ENCODE measurements around the gene MDP1. TPM values are rescaled to one million over a fixed set of nuclear protein-coding genes. Genes with fewer than 3 reads are reported as not detected.
"Not testable (repeated sequence)": the region's sequence is repeated elsewhere in the genome, so short reads cannot be mapped to it uniquely, and the experiment has no call there.

MDP1 gene
- polyA plus RNA-seq, 1 donor from 2014 or later = 33.5 TPM

GRCh38 chr14:24228902-24229301 is 13.0 kb upstream of the MDP1 start:
- Mint-ChIP-seq H3K27ac (peak overlapping the region in 1 of 3 donors; percentile 63), H3K36me3 (no peaks in the 10 kb centered on the region), H3K27me3 (no peaks in the 10 kb centered on the region), H3K4me1 (peaks cover 17 to 30% (median 29%) of the 10 kb centered on the region in 3 donors), H3K4me3 (peak overlapping the region in 1 of 4 donors; percentile 45), H3K9me3 (no peaks in the 10 kb centered on the region)

GRCh38 chr14:24226473-24226872 is 10.6 kb upstream of the MDP1 start:
- no peaks in the 10 kb centered on the region for H3K27me3 Mint-ChIP-seq
- H3K9me3 Mint-ChIP-seq = no peaks in the 10 kb centered on the region
- H3K4me1 Mint-ChIP-seq = peaks cover 5 to 22% (median 18%) of the 10 kb centered on the region in 3 donors
- peak overlapping the region in 1 of 3 donors; percentile 32 for H3K27ac Mint-ChIP-seq
- H3K4me3 Mint-ChIP-seq = peak overlapping the region in 1 of 4 donors; percentile 45
- no peaks in the 10 kb centered on the region for H3K36me3 Mint-ChIP-seq

DNA sequence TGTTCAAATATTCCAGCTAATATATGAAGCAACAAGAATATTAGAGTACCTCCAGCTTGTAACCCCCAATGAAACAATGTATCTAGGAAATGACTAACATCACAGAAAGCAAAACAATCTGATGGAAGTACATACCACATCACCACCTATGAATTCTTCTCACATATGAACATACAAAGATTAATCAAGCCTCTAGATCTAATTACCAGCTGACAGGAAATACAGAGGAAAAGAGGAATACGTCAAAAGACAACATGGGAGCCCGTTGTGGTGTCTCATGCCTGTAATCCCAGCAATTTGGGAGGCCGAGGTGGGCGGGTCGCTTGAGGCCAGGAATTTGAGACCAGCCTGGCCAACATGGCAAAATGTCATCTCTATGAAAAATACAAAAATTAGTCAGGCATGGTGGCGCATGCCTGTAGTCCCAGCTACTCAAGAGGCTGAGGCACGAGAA is 8.8 kb upstream of the MDP1 start:
- Mint-ChIP-seq H3K4me3 (peak overlapping the region in 1 of 4 donors; percentile 37), H3K4me1 (peaks cover under 1 to 17% (median 13%) of the 10 kb centered on the region in 3 donors), H3K36me3 (peaks cover 1% of the 10 kb centered on the region), H3K9me3 (no peaks in the 10 kb centered on the region), H3K27ac (no peak overlapping the region), H3K27me3 (no peaks in the 10 kb centered on the region)

DNA sequence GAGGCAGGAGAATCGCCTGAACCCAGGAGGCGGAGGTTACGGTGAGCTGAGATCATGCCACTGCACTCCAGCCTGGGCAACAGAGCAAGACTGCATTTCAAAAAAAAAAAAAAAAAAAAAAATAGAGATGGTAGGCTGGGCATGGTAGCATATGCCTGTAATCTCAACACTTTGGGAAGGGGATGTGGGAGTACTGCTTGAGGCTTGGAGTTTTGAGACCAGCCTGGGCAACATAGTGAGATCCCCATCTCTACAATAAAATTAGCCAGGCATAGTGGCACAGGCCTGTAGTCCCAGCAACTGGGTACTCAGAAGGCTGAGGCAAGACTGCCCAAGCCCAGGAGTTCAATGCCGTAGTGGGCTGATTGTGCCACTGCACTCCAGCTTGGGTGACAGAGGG is 7.1 kb upstream of the MDP1 start:
- not testable (repeated sequence) for H3K4me3 Mint-ChIP-seq, H3K36me3 Mint-ChIP-seq, H3K27ac Mint-ChIP-seq, H3K9me3 Mint-ChIP-seq, H3K27me3 Mint-ChIP-seq
- H3K4me1 Mint-ChIP-seq = peaks cover 4 to 18% (median 15%) of the 10 kb centered on the region in 3 donors

DNA sequence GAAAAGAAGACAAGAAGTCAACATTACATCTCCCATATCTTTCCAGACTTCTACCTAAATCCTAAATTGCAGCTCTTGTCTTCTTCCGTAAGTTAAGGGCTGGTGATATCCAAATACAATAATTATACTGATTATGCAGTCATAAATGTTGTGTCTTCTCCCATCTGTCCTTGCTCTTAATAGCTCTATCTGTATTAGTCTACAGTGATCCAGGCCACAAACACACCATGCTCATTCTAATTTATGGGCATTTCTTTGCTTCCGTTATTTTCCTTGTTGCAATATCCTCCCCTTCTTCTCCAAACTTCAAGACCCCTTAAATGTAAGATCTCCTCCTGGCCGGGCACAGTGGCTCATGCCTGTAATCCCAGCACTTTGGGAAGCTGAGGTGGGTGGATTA is 3.7 kb upstream of the MDP1 start:
- no peak overlapping the region for H3K27ac Mint-ChIP-seq
- no peaks in the 10 kb centered on the region for H3K9me3 Mint-ChIP-seq

GRCh38 chr14:24219080-24219479 is 3.2 kb upstream of the MDP1 start:
- Mint-ChIP-seq H3K27me3 (no peaks in the 10 kb centered on the region), H3K4me3 (no peak overlapping the region), H3K9me3 (no peaks in the 10 kb centered on the region), H3K27ac (no peak overlapping the region), H3K36me3 (peaks cover 1% of the 10 kb centered on the region), H3K4me1 (peaks cover 13 to 16% (median 16%) of the 10 kb centered on the region in 3 donors)

More for the DNA sequence above, 3.7 kb upstream of the MDP1 start:
- H3K4me3 Mint-ChIP-seq = no peak overlapping the region
- peaks cover 12 to 14% (median 13%) of the 10 kb centered on the region in 3 donors for H3K4me1 Mint-ChIP-seq
- no peaks in the 10 kb centered on the region for H3K27me3 Mint-ChIP-seq
- peaks cover 1% of the 10 kb centered on the region for H3K36me3 Mint-ChIP-seq

- H3K36me3 Mint-ChIP-seq, H3K27me3 Mint-ChIP-seq, H3K9me3 Mint-ChIP-seq, H3K4me3 Mint-ChIP-seq: not testable (repeated sequence)
- Mint-ChIP-seq H3K27ac (peak overlapping the region in 1 of 3 donors; percentile 89), H3K4me1 (peaks cover 19 to 32% (median 25%) of the 10 kb centered on the region in 3 donors)
Measured at GRCh38 chr14:24216876-24217275, 1.0 kb upstream of the MDP1 start.

DNA sequence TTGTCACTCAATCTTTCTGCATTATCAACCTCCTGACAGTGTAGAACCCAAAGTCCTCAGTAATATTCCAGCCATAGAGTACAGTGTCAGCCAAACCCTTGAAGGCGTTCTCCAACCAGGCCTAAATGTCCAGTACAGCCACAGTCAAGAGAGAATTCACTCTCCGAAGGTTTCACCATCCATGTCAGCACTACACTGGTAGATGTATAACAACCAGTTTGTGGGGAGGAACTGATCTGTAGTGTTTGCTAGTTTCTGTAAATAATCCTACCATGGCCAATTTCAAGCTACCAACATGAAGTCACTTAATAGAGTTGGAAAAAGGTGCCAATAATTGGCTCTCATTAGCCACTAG is 456 bp upstream of the MDP1 start:
- H3K27me3 Mint-ChIP-seq = no peaks in the 10 kb centered on the region
- H3K9me3 Mint-ChIP-seq = no peaks in the 10 kb centered on the region
- peak overlapping the region in 3 of 4 donors; percentile 92 to 98 (median 92) for H3K4me3 Mint-ChIP-seq
- H3K27ac Mint-ChIP-seq = peak overlapping the region in 2 of 3 donors; percentile 89 to 94
- peaks cover 1% of the 10 kb centered on the region for H3K36me3 Mint-ChIP-seq
- peaks cover 25 to 37% (median 30%) of the 10 kb centered on the region in 3 donors for H3K4me1 Mint-ChIP-seq

DNA sequence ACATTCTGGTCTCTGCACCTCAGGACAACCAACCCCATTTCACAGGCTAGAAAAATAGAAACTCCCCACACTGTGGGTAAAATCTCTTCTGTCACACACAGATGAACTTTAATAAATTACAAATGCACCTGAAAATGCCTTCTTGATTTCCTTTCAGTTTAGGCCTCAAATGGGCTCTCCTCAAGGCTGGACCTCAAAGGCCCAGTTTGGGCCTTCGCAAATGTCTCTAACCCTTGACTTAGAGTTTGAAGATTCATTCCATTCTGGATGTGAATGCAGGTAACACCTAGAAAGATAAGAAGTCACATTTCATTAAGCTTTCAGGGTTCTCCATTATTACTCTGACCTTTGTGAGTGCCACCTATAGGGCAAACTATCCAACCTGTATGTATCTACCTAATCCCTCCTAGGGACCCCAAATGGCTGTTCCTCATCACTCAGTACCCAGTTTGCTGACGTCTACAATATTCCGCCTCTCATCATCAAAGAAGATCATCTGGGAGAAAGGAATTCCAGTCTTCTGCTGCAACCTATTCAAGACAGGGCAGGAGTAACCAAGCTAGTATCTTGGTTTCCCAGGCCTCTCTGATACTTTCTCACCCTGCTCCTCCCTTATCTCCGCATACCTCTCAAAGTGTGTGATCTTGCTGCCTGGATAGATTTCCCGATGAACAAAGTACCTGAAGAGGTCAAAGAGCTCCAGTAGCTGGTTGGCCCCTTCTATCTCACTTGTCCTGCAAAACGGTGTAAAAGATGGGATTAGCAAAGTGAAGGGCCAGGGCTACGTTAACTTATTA is 1.8 kb downstream of the MDP1 start:
- no peaks in the 10 kb centered on the region for H3K27me3 Mint-ChIP-seq
- no peaks in the 10 kb centered on the region for H3K9me3 Mint-ChIP-seq
- H3K4me3 Mint-ChIP-seq = peak overlapping the region; percentile 88 to 99 (median 98)
- H3K27ac Mint-ChIP-seq = peak overlapping the region; percentile 89 to 100 (median 99)
- no peaks in the 10 kb centered on the region for H3K36me3 Mint-ChIP-seq
- peaks cover 20 to 35% (median 34%) of the 10 kb centered on the region in 3 donors for H3K4me1 Mint-ChIP-seq

DNA sequence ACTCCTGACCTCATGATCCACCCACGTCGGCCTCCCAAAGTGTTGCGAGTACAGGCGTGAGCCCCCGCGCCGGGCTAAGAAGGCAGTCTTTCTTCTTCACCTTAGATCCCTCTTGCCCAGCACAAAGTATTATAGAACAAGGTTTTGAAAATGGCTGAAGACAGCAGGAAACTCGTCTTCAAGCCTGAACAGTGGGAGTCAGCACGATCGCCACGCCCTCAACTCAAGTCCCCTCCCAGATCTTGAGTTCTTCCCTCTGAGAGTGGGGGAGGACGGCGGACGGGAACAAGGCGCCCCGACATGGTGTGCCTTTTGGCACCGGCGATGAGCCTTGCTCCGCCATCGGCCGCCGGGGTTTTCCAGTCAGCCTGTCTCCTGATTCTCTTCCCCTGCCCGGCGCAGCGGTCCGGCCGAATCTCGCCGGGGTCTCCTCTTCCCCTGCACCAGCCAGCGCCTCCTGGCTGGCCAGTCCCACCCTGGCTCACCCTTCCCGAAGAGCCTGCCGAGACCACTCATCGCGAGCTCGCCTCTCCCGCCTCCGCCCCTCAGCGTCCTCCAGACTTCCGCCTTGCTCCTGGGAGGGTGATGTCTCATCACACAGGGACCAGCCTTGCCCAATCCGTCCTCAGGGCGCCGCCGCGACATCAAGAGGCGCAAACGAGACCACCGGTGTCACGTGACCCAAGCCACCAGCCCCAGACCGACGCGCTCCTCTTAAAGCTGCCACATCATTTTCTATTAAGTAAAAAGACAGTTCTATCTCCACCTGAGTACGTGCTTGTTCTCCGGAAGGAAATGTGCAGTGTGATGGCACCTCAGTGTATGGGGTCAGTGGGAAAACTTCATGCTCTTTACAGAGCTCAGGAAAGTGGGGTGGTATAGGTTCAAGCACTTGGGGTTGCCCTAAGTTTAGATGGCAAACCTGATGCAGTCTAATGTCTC is 2.7 kb downstream of the MDP1 start, which contains the start of gene CHMP4A:
Gene CHMP4A, minus strand, starts transcription at position 565 of the 942 bp plus-strand sequence. Its CDS starts 49 bp downstream, at position 516.
- peak within 1 kb of the TSS; percentile 88 to 99 (median 98) for H3K4me3 Mint-ChIP-seq
- H3K27ac Mint-ChIP-seq = peak within 1 kb of the TSS; percentile 89 to 100 (median 99)
- H3K4me1 Mint-ChIP-seq = peaks cover 20 to 35% (median 34%) of the 10 kb centered on the region in 3 donors

DNA sequence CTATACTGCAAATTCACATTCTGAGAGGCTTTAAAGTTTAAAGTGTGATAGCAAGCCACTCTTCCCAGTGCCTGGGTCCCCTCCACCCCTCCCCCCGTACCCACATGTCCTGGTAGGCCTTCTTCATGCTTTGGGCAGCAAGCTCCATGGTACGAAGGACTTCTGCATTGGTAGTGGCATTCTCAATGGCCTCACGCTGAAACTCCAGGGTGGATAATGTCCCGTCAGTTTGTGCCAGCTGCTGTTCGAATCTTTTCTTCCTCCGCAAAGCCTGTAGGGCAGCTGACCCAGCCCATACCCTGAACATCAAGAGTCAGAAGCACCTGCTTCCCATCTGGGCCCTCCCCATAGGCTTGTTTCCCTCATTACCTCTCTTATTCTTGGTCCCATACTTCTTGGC is 4.6 kb downstream of the MDP1 start:
- Mint-ChIP-seq H3K4me1 (peaks cover 28 to 39% (median 39%) of the 10 kb centered on the region in 3 donors), H3K4me3 (peak overlapping the region in 2 of 4 donors; percentile 88 to 99), H3K36me3 (peaks cover 2% of the 10 kb centered on the region), H3K27me3 (no peaks in the 10 kb centered on the region), H3K9me3 (no peaks in the 10 kb centered on the region), H3K27ac (peak overlapping the region in 1 of 3 donors; percentile 89)

More for the DNA sequence above, 2.7 kb downstream of the MDP1 start, which contains the start of gene CHMP4A:
- Mint-ChIP-seq H3K9me3 (no peaks in the 10 kb centered on the region), H3K36me3 (no peaks in the 10 kb centered on the region), H3K27me3 (no peaks in the 10 kb centered on the region)

- H3K36me3 Mint-ChIP-seq = peaks cover 5% of the 10 kb centered on the region
- peak overlapping the region in 2 of 3 donors; percentile 42 to 86 for H3K27ac Mint-ChIP-seq
- H3K4me3 Mint-ChIP-seq = no peak overlapping the region
- peaks cover 0 to 5% (median 0%) of the 10 kb centered on the region in 3 donors for H3K9me3 Mint-ChIP-seq
- peaks cover 17 to 30% (median 27%) of the 10 kb centered on the region in 3 donors for H3K4me1 Mint-ChIP-seq
- H3K27me3 Mint-ChIP-seq = no peaks in the 10 kb centered on the region
Measured at GRCh38 chr14:24207625-24208024, 8.2 kb downstream of the MDP1 start.

- Mint-ChIP-seq H3K27me3 (no peaks in the 10 kb centered on the region), H3K4me3 (no peak overlapping the region), H3K27ac (peak overlapping the region; percentile 42 to 86 (median 60)), H3K4me1 (peaks cover 13 to 30% (median 27%) of the 10 kb centered on the region in 3 donors), H3K36me3 (peaks cover 7% of the 10 kb centered on the region), H3K9me3 (peaks cover 0 to 5% (median 0%) of the 10 kb centered on the region in 3 donors)
Measured at GRCh38 chr14:24207104-24207551, 8.7 kb downstream of the MDP1 start.

DNA sequence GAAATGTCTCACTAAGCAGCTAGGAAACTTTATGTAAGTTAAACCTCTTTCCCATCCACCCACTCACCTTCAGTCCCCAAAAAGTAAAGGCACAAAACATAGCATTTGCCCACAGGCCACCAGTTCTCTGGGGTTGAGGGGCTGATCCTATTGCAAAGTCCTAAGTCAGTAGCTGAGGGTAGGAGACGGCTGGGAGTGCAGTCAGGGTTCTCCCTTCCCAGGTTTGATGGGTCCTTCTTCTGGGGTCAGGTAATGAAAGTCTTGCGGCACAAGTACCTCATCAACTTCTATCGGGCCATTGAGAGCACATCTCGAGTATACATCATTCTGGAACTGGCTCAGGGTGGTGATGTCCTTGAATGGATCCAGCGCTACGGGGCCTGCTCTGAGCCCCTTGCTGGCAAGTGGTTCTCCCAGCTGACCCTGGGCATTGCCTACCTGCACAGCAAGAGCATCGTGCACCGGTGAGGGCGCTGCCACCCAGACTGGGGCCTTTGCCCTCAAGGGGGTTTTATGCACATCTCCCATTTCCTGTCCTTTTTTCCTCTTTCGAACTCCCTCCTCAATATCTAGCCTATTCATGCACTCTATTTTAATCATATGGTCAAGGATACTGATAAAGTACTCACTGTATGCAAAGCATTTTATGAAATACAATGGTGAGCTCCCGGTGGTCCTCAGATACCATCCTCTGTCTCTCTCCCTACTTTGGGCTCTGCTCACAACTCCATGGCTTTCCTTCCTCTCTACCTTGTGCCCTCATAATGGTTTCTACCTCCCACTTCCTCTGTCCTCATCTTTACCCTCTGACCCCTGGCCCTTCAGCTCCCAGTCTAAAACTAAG is 9.4 kb downstream of the MDP1 start:
- Mint-ChIP-seq H3K4me1 (peaks cover 8 to 26% (median 24%) of the 10 kb centered on the region in 3 donors), H3K27ac (peak overlapping the region in 2 of 3 donors; percentile 42 to 60), H3K9me3 (peaks cover 0 to 5% (median 2%) of the 10 kb centered on the region in 3 donors), H3K27me3 (no peaks in the 10 kb centered on the region), H3K36me3 (peaks cover 8% of the 10 kb centered on the region), H3K4me3 (peak overlapping the region in 1 of 4 donors; percentile 35)
